SJSA1 (cell line): Measurements from ENCODE around the gene LHX3. TPM values are rescaled to one million over a fixed set of nuclear protein-coding genes. Genes with fewer than 3 reads are reported as not detected.

Experiments
- DNase-seq, 2 experiments: peaks; one replicate each; pipeline ENCODE4 v3.0.0-alpha.2; 2015 to 2020; ENCODE audit warnings: low spot score in 2 of 2, low read depth in 1 of 2
- H3K27ac ChIP-seq: fragments of 250-450 bp; sonication (Bioruptor Pico); 2 replicates; pipeline ENCODE4 v1.5.1; 2020; ENCODE audit warnings: mild to moderate bottlenecking, moderate library complexity
- H3K27me3 ChIP-seq: fragments of 250-450 bp; sonication (Bioruptor Pico); replicated peaks from 2 replicates; pipeline ENCODE4 v1.5.1; 2020; ENCODE audit warnings: mild to moderate bottlenecking, moderate library complexity
- H3K36me3 ChIP-seq: fragments of 250-450 bp; sonication (Bioruptor Pico); 2 replicates; pipeline ENCODE4 v1.5.1; 2020; ENCODE audit warnings: mild to moderate bottlenecking
- H3K4me1 ChIP-seq: fragments of 250-450 bp; sonication (Bioruptor Pico); replicated peaks from 2 replicates; pipeline ENCODE4 v1.6.1; 2021; ENCODE audit warnings: mild to moderate bottlenecking
- H3K4me3 ChIP-seq: fragments of 250-450 bp; sonication (Bioruptor Pico); 2 replicates; pipeline ENCODE4 v1.5.1; 2020; ENCODE audit warnings: mild to moderate bottlenecking
- H3K9me3 ChIP-seq: fragments of 250-450 bp; sonication (Bioruptor Pico); replicated peaks from 2 replicates; pipeline ENCODE4 v1.5.1; 2020; ENCODE audit warnings: mild to moderate bottlenecking
- total RNA-seq: library from RNA; depleted of rRNA; stranded (reverse); fragments of >200 nt; shearing (Covaris generic); gene quantifications from 2 replicates; pipeline ENCODE4 v1.2.3, GENCODE V29; 2014; rRNA removed

The LHX3 gene
- not detected in 2 replicates for total RNA-seq

DNA sequence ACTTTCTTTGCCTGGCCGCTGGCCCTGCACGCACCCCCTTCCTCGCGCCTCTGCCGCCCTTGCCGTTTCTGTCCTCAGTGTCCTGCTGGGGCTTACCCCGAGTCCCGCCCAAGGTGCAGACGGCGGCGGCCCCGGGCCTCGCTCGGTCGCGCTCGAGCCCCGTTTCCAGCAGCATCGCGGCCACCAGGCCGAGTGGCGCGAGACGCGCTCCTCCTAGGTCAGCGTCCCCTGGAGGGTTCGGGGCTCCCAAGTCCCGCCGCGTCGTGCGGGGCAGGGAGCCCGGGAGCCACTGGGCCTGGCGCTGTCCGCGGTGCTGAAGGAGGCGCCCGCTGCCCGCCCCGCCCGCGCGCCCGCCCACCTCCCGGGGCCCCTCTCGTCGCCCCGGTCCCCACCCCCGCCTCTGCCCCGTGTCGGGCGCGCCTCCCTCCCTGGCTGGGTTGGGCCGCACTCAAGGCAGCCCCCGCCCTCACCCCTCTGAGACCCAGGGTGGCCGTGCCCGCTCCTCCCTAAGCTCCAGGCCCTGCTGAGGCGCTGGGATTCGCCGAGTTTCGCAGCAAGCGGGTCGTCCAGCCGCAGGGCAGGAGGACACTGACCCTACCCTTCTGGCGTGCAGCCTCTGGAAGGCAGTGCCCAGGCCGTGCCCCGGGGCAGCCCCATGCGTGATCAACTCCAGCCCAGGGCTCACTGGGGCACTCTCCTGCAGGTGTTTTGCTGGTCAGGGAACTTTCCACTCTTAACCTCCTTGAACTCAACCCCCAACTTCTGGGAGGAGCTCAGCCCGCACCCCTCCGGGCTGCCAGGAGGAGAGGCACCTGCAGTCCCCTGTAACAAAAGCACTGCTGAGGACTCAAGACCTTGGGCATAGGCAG lies at the start of gene LHX3:
Gene LHX3 (minus strand): TSS at position 291 of the 869 bp plus-strand sequence. CDS start 116 bp downstream, at position 175.
- Histone ChIP-seq H3K27me3 (peaks cover 50% of the 10 kb centered on the region), H3K27ac (no peak within 1 kb of the TSS), H3K4me1 (no peaks in the 10 kb centered on the region), H3K4me3 (no peak within 1 kb of the TSS), H3K9me3 (no peaks in the 10 kb centered on the region; the same call in 1 of the 2 replicates), H3K36me3 (no peaks in the 10 kb centered on the region)
- peak in 1 of 2 experiments; percentile 15 for DNase-seq

DNA sequence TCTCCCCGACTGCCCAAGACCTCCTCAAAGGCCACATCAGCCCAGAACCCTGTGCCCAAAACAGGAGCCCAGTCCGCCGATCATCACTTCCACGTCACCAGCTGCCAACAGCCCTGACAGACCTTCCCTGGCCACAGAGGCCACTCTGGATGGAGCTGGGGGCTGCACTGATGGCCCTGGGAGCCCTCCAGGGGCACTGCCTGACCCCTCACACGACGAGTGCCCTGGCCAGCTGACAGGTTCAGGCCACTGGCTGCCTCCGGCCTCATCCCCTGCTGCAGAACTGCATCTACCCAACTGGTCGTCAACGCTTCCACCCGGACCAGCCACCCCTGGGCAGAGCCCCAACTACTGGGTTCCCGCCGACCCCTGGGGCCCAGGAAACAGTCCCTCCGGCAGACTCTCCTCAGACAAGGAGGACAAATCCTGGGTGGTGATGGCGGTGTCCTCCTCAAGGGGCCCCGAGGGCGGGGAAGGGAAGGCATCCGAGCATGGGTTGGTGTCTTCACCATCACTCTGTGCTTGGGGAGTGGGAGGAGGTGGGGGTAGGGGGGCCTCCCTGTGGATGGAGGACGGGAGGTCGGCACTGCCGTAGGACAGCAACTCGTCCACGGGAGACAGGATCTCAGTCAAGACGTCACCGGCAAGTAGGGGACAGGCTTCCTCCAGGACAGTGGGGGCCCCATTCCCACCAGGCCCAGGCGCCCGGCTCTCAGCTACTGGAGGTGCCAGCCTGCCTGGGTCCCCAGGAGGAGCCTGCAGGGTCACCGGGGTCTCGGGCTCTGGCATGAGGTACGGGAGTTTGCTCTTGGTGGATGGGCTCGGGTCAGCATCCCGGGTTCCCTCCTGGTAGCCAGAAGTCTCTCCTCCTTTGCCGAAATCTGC lies 48.6 kb upstream of the LHX3 start:
- Histone ChIP-seq H3K27ac (no peak overlapping the region), H3K4me1 (no peaks in the 10 kb centered on the region), H3K9me3 (no peaks in the 10 kb centered on the region), H3K27me3 (peaks cover 5% of the 10 kb centered on the region; the same call in 1 of the 2 replicates), H3K4me3 (no peak overlapping the region), H3K36me3 (no peaks in the 10 kb centered on the region)
- DNase-seq = no peak

DNA sequence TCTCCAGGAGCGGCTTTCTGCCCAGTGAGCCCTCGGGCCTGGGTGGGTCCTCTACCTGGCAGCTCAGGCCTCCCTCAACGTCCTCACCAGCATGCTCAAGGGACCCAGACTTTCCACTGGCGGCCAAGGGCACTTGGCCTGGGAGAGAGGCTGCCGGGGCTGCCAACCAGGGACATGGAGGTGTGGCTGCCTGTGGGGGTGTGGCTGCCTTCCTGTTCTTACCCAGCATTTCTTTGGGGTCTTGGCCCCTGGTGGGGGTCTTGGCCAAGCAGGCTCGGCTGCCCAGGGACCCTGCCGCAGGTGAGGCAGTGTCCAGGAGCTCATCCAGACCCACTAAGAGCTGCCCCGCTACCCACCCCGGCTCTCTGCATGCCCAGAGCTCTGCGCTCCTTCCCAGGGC lies 47.9 kb upstream of the LHX3 start:
- no peak overlapping the region for H3K4me3 ChIP-seq
- H3K27ac ChIP-seq = no peak overlapping the region
- no peaks in the 10 kb centered on the region for H3K9me3 ChIP-seq
- H3K4me1 ChIP-seq = no peaks in the 10 kb centered on the region
- DNase-seq = no peak
- peaks cover 5% of the 10 kb centered on the region; the same call in 1 of the 2 replicates for H3K27me3 ChIP-seq
- no peaks in the 10 kb centered on the region for H3K36me3 ChIP-seq

DNA sequence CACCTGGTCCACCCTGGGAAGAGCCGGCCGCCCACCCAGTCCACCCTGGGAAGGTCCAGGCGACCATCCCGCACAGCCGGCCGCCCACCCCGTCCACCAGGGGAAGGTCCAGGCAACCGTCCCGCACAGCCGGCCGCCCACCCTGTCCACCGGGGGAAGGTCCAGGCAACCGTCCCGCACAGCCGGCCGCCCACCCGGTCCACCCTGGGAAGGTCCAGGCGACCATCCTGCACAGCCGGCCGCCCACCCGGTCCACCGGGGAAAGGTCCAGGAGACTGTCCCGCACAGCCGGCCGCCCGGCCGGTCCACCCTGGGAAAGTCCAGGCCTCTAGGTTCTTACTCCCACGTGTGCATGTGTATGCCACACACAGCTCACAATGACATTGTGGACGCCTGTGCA lies 47.4 kb upstream of the LHX3 start:
- Histone ChIP-seq H3K4me3 (no peak overlapping the region), H3K27me3 (peaks cover 5% of the 10 kb centered on the region; the same call in 1 of the 2 replicates), H3K4me1 (no peaks in the 10 kb centered on the region), H3K9me3 (no peaks in the 10 kb centered on the region), H3K27ac (no peak overlapping the region), H3K36me3 (no peaks in the 10 kb centered on the region)
- no peak for DNase-seq

DNA sequence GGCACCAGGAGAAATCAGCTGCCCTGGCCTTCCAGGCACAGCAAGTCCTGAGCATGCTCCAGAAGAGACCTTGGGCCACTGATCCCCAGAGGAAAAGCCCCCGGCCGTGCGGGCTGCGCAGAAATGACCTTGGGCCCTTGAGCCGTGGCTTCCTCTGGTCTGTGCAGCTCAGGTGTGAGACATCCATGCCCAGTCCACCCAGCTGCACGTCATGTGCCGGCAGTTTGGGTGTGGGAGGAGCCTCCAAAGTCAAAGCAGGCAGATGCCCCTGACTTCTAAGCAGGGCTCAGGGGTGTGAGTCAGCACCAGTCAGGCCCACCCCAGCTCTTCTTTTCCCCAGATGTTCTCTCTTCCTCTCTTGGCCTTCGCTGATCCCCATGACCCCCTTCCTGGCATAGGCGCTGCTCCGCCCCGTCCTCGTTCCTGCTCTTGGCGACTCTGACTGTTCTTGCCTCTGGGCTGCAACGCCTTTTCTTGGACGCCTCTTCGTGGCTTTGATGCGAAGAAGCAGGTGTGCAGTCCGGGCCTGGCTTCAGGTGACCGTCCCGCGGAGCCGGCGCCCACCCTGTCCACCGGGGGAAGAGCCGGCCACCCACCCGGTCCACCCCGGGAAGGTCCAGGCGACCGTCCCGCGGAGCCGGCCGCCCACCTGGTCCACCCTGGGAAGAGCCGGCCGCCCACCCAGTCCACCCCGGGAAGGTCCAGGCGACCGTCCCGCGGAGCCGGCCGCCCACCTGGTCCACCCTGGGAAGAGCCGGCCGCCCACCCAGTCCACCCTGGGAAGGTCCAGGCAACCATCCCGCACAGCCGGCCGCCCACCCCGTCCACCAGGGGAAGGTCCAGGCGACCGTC lies 46.6 kb upstream of the LHX3 start:
- DNase-seq = no peak

DNA sequence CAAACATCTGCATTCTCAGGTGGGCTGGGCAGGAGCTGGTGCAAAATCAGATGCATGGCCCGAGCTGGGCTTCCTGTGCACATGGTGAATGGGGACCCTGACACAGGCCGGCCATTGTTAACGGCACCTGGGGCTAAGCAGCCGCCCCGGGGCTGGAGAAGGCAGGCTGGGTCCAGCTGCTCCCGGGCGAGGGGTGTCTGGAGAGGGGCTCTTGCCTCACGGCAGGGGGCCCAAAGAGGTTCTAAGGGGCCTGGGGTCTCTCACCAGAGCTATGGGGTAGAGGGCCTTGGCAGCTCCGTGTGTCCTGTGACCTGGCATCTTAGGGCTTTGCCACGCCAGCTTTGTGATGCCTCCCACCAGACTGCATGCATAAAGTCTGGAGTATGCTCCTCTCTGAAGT lies 45.7 kb upstream of the LHX3 start:
- Histone ChIP-seq H3K27me3 (0 out of 2 replicates have a peak, but pooled peaks cover 7% of the 10 kb centered on the region), H3K9me3 (no peaks in the 10 kb centered on the region), H3K4me3 (no peak overlapping the region), H3K27ac (no peak overlapping the region), H3K36me3 (no peaks in the 10 kb centered on the region), H3K4me1 (no peaks in the 10 kb centered on the region)
- no peak for DNase-seq

More for the DNA sequence above, 46.6 kb upstream of the LHX3 start:
- no peak overlapping the region for H3K27ac ChIP-seq
- H3K4me3 ChIP-seq = no peak overlapping the region
- peaks cover 5% of the 10 kb centered on the region; the same call in 1 of the 2 replicates for H3K27me3 ChIP-seq
- H3K4me1 ChIP-seq = no peaks in the 10 kb centered on the region
- no peaks in the 10 kb centered on the region for H3K36me3 ChIP-seq
- no peaks in the 10 kb centered on the region for H3K9me3 ChIP-seq

DNA sequence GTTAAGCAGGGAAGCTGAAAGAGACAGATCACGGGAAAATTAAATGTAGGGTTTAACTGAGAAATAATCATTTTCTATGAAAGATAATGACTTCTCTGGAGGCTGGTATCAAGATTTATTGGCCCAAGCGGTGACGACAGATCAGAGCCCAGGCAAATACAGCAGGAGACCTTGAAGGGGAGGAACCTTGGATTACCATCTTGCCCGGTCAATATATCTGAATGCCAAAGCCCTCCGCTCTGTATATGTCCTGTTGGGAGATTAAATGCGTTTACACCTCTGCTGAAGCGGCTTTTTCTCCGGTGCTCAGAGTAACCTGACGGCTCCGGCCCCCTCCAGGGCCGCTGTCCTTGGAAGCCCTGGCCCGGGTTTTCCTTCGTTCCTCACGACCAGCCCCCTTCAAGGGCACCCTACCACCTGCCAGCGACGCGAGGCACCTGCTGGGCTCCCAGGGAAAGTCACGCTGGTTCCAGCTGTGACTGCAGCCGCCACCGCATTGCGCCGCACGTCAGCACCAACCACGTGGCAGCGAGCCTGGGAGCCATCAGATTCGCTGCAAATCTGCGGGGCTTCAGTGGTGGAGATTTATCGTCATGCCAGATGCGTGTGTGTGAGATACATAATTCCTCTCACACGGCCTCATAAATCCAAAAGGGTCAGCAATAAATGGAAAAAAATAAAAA lies 45.1 kb upstream of the LHX3 start:
- no peak for DNase-seq

DNA sequence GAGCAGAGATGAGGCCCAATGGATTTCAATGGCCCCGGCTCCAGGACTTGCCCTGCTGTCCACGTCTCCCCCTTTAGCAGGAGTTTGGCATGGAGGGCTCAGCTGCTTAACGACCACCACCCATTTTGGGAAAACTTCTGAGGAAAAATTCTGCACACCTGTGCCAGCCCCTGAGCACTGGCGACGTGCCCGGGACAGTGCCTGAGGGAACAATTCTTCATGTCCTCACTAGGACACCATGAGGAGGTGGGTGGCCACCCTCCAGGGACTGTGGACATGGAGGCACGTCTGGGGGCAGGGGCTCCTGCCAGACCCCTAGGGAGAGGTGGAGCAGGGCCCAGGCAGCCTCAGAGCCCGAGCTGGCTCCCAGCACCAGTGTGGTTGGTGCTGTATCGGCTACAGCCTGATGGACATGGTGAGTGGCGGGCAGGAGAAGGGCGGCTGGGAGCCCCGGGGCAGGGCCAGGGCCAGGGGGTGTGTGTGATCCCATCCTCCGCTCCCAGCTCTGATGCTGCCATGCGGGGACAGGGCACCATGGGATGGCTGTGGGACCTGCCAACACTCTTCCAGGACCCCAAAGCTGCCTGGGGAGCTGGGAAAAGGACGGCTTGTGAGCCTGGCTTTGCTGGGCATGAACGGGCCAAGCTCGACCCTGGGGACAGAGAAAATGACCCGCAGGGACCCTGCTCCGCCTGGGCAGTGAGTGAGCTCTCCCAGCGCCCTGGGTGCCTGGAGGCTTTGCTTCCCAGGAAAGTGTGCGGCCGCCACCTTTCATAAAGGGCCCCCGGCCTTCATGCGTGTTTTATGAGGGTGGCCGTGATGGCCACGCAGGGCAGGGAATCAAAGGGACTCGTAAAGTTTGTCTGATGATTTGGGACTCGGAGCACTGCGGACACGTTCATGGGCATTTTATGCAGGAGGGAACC lies 44.3 kb upstream of the LHX3 start:
- 0 out of 2 replicates have a peak, but pooled peaks cover 7% of the 10 kb centered on the region for H3K27me3 ChIP-seq
- H3K27ac ChIP-seq = no peak overlapping the region
- H3K4me3 ChIP-seq = no peak overlapping the region
- H3K4me1 ChIP-seq = peaks cover 9% of the 10 kb centered on the region
- peaks cover 3% of the 10 kb centered on the region; the same call in 1 of the 2 replicates for H3K9me3 ChIP-seq
- H3K36me3 ChIP-seq = 0 out of 2 replicates have a peak, but pooled peaks cover 2% of the 10 kb centered on the region
- DNase-seq = no peak

More for the DNA sequence above, 45.1 kb upstream of the LHX3 start:
- Histone ChIP-seq H3K4me1 (0 out of 2 replicates have a peak, but pooled peaks cover 4% of the 10 kb centered on the region), H3K9me3 (peaks cover 3% of the 10 kb centered on the region; the same call in 1 of the 2 replicates), H3K4me3 (no peak overlapping the region), H3K27me3 (0 out of 2 replicates have a peak, but pooled peaks cover 7% of the 10 kb centered on the region), H3K36me3 (0 out of 2 replicates have a peak, but pooled peaks cover 2% of the 10 kb centered on the region), H3K27ac (no peak overlapping the region)

DNA sequence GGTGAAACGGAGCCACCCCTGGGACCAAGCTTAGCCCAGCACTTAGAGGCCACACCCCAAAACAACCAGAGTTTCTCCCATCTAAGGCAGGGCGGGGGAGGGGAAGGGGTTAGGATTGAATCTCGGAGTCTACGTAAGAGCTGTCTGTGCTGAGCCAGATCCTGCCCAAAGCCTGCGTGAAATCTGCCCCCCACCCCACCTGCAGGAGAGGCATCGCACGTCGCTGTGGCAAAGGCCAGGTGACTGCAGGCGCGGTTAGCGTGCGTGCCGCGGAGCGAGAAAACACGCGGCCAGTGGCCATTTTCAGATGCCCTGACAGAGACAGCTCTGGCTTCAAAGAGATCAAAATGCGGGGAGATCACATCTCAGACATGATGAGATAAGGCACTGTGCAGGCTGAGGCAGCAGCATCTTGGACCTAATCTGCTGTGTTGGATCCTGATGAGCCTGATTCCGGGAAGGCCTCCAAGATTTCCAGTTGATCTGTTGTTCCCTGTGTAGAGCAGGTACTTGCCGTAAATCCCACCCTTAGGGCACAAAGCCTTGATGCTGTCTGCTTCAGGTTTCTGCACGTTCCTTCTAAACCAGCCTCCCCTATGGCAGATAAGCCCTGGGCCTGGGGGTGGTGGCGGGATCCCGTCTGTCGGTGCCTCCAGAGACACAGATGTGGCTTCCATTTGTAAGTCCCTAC lies 43.2 kb upstream of the LHX3 start:
- Histone ChIP-seq H3K36me3 (0 out of 2 replicates have a peak, but pooled peaks cover 2% of the 10 kb centered on the region), H3K4me1 (peaks cover 11% of the 10 kb centered on the region), H3K27me3 (0 out of 2 replicates have a peak, but pooled peaks cover 7% of the 10 kb centered on the region), H3K9me3 (peaks cover 3% of the 10 kb centered on the region; the same call in 1 of the 2 replicates), H3K4me3 (no peak overlapping the region), H3K27ac (no peak overlapping the region)
- DNase-seq = no peak

DNA sequence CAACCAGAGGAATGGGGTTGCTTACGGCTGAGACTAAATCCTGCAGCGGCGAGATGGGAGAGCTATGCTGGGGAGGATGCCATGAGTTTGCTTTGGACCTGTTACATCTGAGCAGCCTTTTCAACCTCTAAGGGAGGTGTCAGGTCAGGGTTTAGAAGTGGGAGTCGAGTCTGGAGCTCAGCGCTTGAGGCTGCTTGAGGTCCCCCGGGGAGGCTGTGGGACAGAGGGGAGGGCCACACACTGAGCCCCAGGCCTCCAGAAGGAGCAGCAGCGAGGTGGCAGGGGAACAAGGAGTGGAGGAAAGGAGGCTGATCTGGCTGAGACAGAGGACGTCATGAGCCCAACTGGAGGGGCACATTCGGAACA lies 42.6 kb upstream of the LHX3 start:
- 0 out of 2 replicates have a peak, but pooled peaks cover 2% of the 10 kb centered on the region for H3K36me3 ChIP-seq
- H3K9me3 ChIP-seq = peaks cover 3% of the 10 kb centered on the region; the same call in 1 of the 2 replicates
- no peak for DNase-seq
- no peak overlapping the region for H3K4me3 ChIP-seq
- no peak overlapping the region for H3K27ac ChIP-seq
- H3K27me3 ChIP-seq = 0 out of 2 replicates have a peak, but pooled peaks cover 7% of the 10 kb centered on the region
- H3K4me1 ChIP-seq = peaks cover 11% of the 10 kb centered on the region
